Measurements from ENCODE around the gene BST2. TPM values are rescaled to one million over a fixed set of nuclear protein-coding genes. Genes with fewer than 3 reads are reported as not detected.

The BST2 gene
- total RNA-seq, 2 experiments from 2014 or later, result 156 to 164 TPM

- ChIA-PET POLR2A (no interaction called here), CTCF (interaction anchor here (1.9 kb wide), 1 partner anchor 33 kb away, joined by 5 read pairs; no protein-coding TSS in a partner anchor)
- H3K4me3 Mint-ChIP-seq, result no peak overlapping the region
- intact Hi-C loops (cut with micrococcal nuclease), result no loop called here
- H3K9me3 Mint-ChIP-seq, result no peaks in the 10 kb centered on the region
- no peaks in the 10 kb centered on the region for H3K36me3 Mint-ChIP-seq
- H3K27me3 Mint-ChIP-seq, result peaks cover 5% of the 10 kb centered on the region
- no peaks in the 10 kb centered on the region for H3K4me1 Mint-ChIP-seq (ENCODE audit: low read depth)
- DNase-seq, result no peak
- H3K27ac Mint-ChIP-seq, result no peak overlapping the region
These were observed 52.0 kb downstream of the BST2 start for GRCh38 chr19:17353386-17353785.

Other genes with a start within 250 kb of the BST2 start
- 10 to 100 TPM; 24.6 to 28.5 TPM for gene USE1, start 190.3 kb downstream of the BST2 start, total RNA-seq
- gene OCEL1, start 179.4 kb downstream of the BST2 start, total RNA-seq, result 10 to 100 TPM; 17.6 to 17.9 TPM
- gene NR2F6, start 159.7 kb downstream of the BST2 start, total RNA-seq, result 10 to 100 TPM; 10.2 to 10.4 TPM
- under 1 TPM in 1 of 2 experiments, not detected in 1; 0.24 TPM for gene USHBP1, start 140.9 kb downstream of the BST2 start, total RNA-seq
- gene BABAM1, start 138.2 kb downstream of the BST2 start, total RNA-seq, result 100 to 1,000 TPM; 110 TPM
- gene ANKLE1, start 123.7 kb downstream of the BST2 start, total RNA-seq, result 10 to 100 TPM; 10.5 to 10.7 TPM
- 1 to 10 TPM; 7.7 to 7.9 TPM for gene ABHD8, start 102.2 kb downstream of the BST2 start, total RNA-seq
- gene MRPL34, start 99.8 kb downstream of the BST2 start, total RNA-seq, result 10 to 100 TPM; 92.9 to 93.7 TPM
- 10 to 100 TPM; 37.2 to 37.5 TPM for gene DDA1, start 96.1 kb downstream of the BST2 start, total RNA-seq
- gene ANO8, start 70.8 kb downstream of the BST2 start, total RNA-seq, result 1 to 10 TPM; 5.8 to 6.0 TPM
- 10 to 100 TPM; 37.7 to 41.4 TPM for gene GTPBP3, start 68.1 kb downstream of the BST2 start, total RNA-seq
- gene PLVAP, start 28.3 kb downstream of the BST2 start, total RNA-seq, result under 1 TPM in 1 of 2 experiments, not detected in 1; 0.14 TPM
- gene CCDC194, start 11.4 kb downstream of the BST2 start, total RNA-seq, result 1 to 10 TPM; 1.4 to 2.3 TPM
- gene MVB12A, start 14.4 kb upstream of the BST2 start, total RNA-seq, result 10 to 100 TPM; 36.5 to 42.4 TPM
- gene TMEM221, start 43.0 kb upstream of the BST2 start, total RNA-seq, result not detected
- not detected for gene NXNL1, start 55.3 kb upstream of the BST2 start, total RNA-seq
- 1 to 10 TPM; 4.5 to 4.8 TPM for gene SLC27A1, start 64.9 kb upstream of the BST2 start, total RNA-seq
- 10 to 100 TPM; 70.1 to 70.5 TPM for gene PGLS, start 106.0 kb upstream of the BST2 start, total RNA-seq
- gene COLGALT1, start 150.0 kb upstream of the BST2 start, total RNA-seq, result 10 to 100 TPM; 46.6 to 46.8 TPM

Data from activated CD4-positive, alpha-beta memory T cell treated with anti-CD3 and anti-CD28 coated beads for 36 hours (primary cell).